Measurements from ENCODE around the gene SELENOO. TPM values are rescaled to one million over a fixed set of nuclear protein-coding genes. Genes with fewer than 3 reads are reported as not detected.

Gene SELENOO
- total and polyA plus RNA-seq, 2 of the 13 experiments (the other 11 are each of a cell fraction or from before 2014, with no cell fraction given), result 14.4 to 19.0 TPM

GRCh38 chr22:50255607-50256006 is 54.8 kb downstream of the SELENOO start (continued):
- TF ChIP-seq, protein P1, sequence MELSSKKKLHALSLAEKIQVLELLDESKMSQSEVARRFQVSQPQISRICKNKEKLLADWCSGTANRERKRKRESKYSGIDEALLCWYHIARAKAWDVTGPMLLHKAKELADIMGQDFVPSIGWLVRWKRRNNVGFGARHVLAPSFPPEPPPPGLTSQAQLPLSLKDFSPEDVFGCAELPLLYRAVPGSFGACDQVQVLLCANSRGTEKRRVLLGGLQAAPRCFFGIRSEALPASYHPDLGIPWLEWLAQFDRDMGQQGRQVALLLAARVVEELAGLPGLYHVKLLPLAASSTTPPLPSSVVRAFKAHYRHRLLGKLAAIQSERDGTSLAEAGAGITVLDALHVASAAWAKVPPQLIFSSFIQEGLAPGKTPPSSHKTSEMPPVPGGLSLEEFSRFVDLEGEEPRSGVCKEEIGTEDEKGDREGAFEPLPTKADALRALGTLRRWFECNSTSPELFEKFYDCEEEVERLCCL (CRISPR knock-in tag; IDR thresholded peaks at IDR 0.05; ENCODE audit: borderline replicate concordance), result no peak
- TF ChIP-seq, protein P2, sequence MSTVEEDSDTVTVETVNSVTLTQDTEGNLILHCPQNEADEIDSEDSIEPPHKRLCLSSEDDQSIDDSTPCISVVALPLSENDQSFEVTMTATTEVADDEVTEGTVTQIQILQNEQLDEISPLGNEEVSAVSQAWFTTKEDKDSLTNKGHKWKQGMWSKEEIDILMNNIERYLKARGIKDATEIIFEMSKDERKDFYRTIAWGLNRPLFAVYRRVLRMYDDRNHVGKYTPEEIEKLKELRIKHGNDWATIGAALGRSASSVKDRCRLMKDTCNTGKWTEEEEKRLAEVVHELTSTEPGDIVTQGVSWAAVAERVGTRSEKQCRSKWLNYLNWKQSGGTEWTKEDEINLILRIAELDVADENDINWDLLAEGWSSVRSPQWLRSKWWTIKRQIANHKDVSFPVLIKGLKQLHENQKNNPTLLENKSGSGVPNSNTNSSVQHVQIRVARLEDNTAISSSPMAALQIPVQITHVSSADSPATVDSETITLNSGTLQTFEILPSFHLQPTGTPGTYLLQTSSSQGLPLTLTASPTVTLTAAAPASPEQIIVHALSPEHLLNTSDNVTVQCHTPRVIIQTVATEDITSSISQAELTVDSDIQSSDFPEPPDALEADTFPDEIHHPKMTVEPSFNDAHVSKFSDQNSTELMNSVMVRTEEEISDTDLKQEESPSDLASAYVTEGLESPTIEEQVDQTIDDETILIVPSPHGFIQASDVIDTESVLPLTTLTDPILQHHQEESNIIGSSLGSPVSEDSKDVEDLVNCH (CRISPR knock-in tag; IDR thresholded peaks at IDR 0.05), result no peak
- no peak for TF ChIP-seq ZNF441 (CRISPR knock-in tag; IDR thresholded peaks at IDR 0.05; ENCODE audit: borderline replicate concordance)
- TF ChIP-seq, protein P3, sequence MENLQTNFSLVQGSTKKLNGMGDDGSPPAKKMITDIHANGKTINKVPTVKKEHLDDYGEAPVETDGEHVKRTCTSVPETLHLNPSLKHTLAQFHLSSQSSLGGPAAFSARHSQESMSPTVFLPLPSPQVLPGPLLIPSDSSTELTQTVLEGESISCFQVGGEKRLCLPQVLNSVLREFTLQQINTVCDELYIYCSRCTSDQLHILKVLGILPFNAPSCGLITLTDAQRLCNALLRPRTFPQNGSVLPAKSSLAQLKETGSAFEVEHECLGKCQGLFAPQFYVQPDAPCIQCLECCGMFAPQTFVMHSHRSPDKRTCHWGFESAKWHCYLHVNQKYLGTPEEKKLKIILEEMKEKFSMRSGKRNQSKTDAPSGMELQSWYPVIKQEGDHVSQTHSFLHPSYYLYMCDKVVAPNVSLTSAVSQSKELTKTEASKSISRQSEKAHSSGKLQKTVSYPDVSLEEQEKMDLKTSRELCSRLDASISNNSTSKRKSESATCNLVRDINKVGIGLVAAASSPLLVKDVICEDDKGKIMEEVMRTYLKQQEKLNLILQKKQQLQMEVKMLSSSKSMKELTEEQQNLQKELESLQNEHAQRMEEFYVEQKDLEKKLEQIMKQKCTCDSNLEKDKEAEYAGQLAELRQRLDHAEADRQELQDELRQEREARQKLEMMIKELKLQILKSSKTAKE (CRISPR knock-in tag; IDR thresholded peaks at IDR 0.05; ENCODE audit: borderline replicate concordance), result no peak

GRCh38 chr22:50256258-50256862 is 55.5 kb downstream of the SELENOO start:
- intact Hi-C loops (cut with micrococcal nuclease; ENCODE audit: unreplicated experiment) (no loop called here), in situ Hi-C loops (cut with HindIII; ENCODE audit: extremely low pct_ligation_motif_present, low pct_unique_long_range_greater_than_20kb) (no loop called here)
- FAIRE-seq (no peak), ATAC-seq (no peak), DNase-seq (ENCODE audit: low spot score) (no peak)
- no peaks in the 10 kb centered on the region for H3K9me3 ChIP-seq (ENCODE audit: low read length)
- H3K9ac ChIP-seq (ENCODE audit: insufficient read depth, low read depth, low read length), result no peak overlapping the region
- TF ChIP-seq ZNF276 (CRISPR knock-in tag; IDR thresholded peaks at IDR 0.05; ENCODE audit: low read depth) (no peak), POLR2AphosphoS2 (IDR thresholded peaks at IDR 0.05; ENCODE audit: low read depth, low read length) (no peak), AGO2 (optimal IDR thresholded peaks at IDR 0.05; ENCODE audit: low read depth, low read length) (peak; percentile 54)
- no peak overlapping the region for H3K4me3 ChIP-seq (replicated peaks in 1 of 3; ENCODE audit: insufficient read depth in 1 of 3, low read depth in 2 of 3, low read length in 3 of 3)
- peaks cover 37% of the 10 kb centered on the region for H3K4me1 ChIP-seq (ENCODE audit: insufficient read depth, low read length)
- H3K4me2 ChIP-seq (ENCODE audit: low read depth, low read length), result no peak overlapping the region
- no peaks in the 10 kb centered on the region for H3K27me3 ChIP-seq (ENCODE audit: control insufficient read depth in 1 of 2, insufficient read depth in 2 of 2, low read length in 2 of 2)
- no TSS peak for BruUV-seq (replicated peaks)
- ChIA-PET POLR2A (no interaction called here), CTCF (ENCODE audit: low intra/inter-chr PET ratio, low total read pairs) (no interaction called here)
- H2AFZ ChIP-seq (ENCODE audit: low read length), result no peak overlapping the region
- no peak overlapping the region for H3K27ac ChIP-seq (ENCODE audit: extremely low read length, insufficient read depth, low read length)
- no peaks in the 10 kb centered on the region for H3K79me2 ChIP-seq (ENCODE audit: insufficient read depth, low read length)
- WGBS (ENCODE audit: low lambda C conversion rate), result 100% methylated on average over 1 of the region's 12 CpGs
- peaks cover 3% of the 10 kb centered on the region in 2 experiments; a peak in 1 of 5 replicates for H3K36me3 ChIP-seq (replicated peaks in 1 of 2; ENCODE audit: control insufficient read depth in 1 of 2, insufficient read depth in 2 of 2, low read length in 2 of 2)
- no peaks in the 10 kb centered on the region for H4K20me1 ChIP-seq (ENCODE audit: insufficient read depth, low read length)

Data from HepG2 (cell line).